PC-9 (cell line): Measurements from ENCODE around the gene TCP11L2. TPM values are rescaled to one million over a fixed set of nuclear protein-coding genes. Genes with fewer than 3 reads are reported as not detected.

Experiments used
- BruUV-seq: library from RNA; stranded (reverse); fragments of 400-500 nt; replicated peaks from 2 replicates; lab custom pipeline; 2021; lab: Mats Ljungman, UMichigan
- CTCF ChIA-PET: fragments of 300-600 bp; sonication (Branson Sonifier 250); formaldehyde crosslinking; loops from one replicate; lab custom pipeline; 2022; ENCODE audit warnings: antibody characterized with exemption; lab: Charles Lee
- POLR2A ChIA-PET: fragments of 300-600 bp; sonication (Branson Sonifier 250); formaldehyde crosslinking; loops from one replicate; lab custom pipeline; 2022; ENCODE audit warnings: antibody characterized with exemption; ENCODE audit not compliant: unreplicated experiment; lab: Charles Lee
- DNase-seq, 2 experiments: peaks; one replicate each; pipeline versions ENCODE4 v3.0.0 to v3.0.0-alpha.2; 2015 to 2022; ENCODE audit warnings: mixed read lengths in 1 of 2
- H2AFZ ChIP-seq: fragments of 200-600 bp; sonication (generic); 2 replicates; pipeline ENCODE4 v1.8.1; 2017; ENCODE audit warnings: antibody characterized with exemption
- H3F3A ChIP-seq: fragments of 200-600 bp; sonication (generic); 2 replicates; pipeline ENCODE4 v1.8.1; 2017; ENCODE audit warnings: antibody characterized with exemption, mild to moderate bottlenecking, low read depth; ENCODE audit not compliant: insufficient read depth
- H3K27ac ChIP-seq: fragments of 200-600 bp; sonication (generic); 2 replicates; pipeline ENCODE4 v1.6.1; 2016; ENCODE audit warnings: mixed run types
- H3K27me3 ChIP-seq: fragments of 200-600 bp; sonication (generic); 2 replicates; pipeline ENCODE4 v1.6.1; 2016; ENCODE audit warnings: low read depth, mixed run types; ENCODE audit not compliant: insufficient read depth
- H3K36me3 ChIP-seq: fragments of 200-600 bp; sonication (generic); 2 replicates; pipeline ENCODE4 v1.6.1; 2016; ENCODE audit warnings: low read depth, mixed run types
- H3K4me1 ChIP-seq: fragments of 200-600 bp; sonication (generic); replicated peaks from 2 replicates; pipeline ENCODE4 v1.6.1; 2016; ENCODE audit warnings: mixed run types; ENCODE audit not compliant: insufficient read depth
- H3K4me2 ChIP-seq: fragments of 200-600 bp; sonication (generic); 2 replicates; pipeline ENCODE4 v1.6.1; 2017; ENCODE audit warnings: mixed run types
- H3K4me3 ChIP-seq: fragments of 200-600 bp; sonication (generic); 2 replicates; pipeline ENCODE4 v1.6.1; 2016; ENCODE audit warnings: mixed run types
- H3K79me2 ChIP-seq: fragments of 200-600 bp; sonication (generic); 2 replicates; pipeline ENCODE4 v1.6.1; 2017; ENCODE audit warnings: low read depth, mixed run types
- H3K9me2 ChIP-seq: fragments of 200-600 bp; sonication (generic); 2 replicates; pipeline ENCODE4 v1.8.1; 2017; ENCODE audit warnings: mild to moderate bottlenecking; ENCODE audit not compliant: insufficient read depth
- H3K9me3 ChIP-seq: fragments of 200-600 bp; sonication (generic); 2 replicates; pipeline ENCODE4 v1.8.1; 2016; ENCODE audit warnings: low read depth; ENCODE audit not compliant: insufficient read depth
- H4K20me1 ChIP-seq: fragments of 200-600 bp; sonication (generic); 2 replicates; pipeline ENCODE4 v1.8.1; 2017; ENCODE audit not compliant: insufficient read depth
- EZH2 ChIP-seq: fragments of 200-600 bp; sonication (generic); IDR thresholded peaks from 2 replicates; pipeline ENCODE4 v1.8.0; 2017; ENCODE audit warnings: antibody characterized with exemption, low read depth
- intact Hi-C: fragments of 100-400 bp; cut with micrococcal nuclease; formaldehyde crosslinking; loops from one replicate; pipeline ENCODE4 v1.10.0; 2022; ENCODE audit not compliant: unreplicated experiment
- total RNA-seq: library from RNA; stranded (reverse); gene quantifications from 2 replicates; pipeline ENCODE4 v1.2.3, GENCODE V29; 2021
- TF ChIP-seq, protein P1 (sequence below): fragments of 200-600 bp; sonication (generic); conservative IDR thresholded peaks from 2 replicates; pipeline ENCODE4 v1.6.1; 2017; ENCODE audit warnings: mixed run types, antibody characterized with exemption, mild to moderate bottlenecking, moderate library complexity

Gene TCP11L2
- total RNA-seq, 1 experiment from 2014 or later = 34.6 TPM

DNA sequence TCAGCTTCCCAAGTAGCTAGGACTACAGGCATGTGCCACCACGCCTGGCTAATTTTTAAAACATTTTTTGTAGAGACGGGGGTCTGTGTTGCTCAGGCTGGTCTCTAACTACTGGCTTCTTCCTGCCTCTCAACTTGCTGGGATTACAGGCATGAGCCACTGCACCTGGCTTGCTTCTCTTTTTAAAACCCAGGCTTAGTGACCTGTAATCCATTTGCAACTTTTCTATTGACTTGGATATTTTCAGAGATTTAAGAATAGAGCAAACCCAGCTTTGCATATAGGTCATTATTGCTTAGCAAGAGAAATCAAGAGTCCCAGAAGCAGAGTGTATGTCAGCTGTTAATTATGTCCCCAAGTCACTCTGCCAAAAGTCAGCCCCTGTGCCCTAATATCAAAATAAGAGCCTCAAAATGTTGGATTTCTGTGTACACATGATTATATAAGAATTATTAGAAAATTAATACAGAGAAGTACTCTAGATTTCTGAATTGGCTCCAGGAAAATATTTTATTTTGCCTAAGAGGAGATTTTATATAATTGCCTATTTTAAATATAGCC lies 24.9 kb downstream of the TCP11L2 start:
- Histone ChIP-seq H3K9me3 (no peaks in the 10 kb centered on the region), H3K27ac (no peak overlapping the region), H4K20me1 (no peaks in the 10 kb centered on the region; the same call in 1 of the 2 replicates), H2AFZ (no peak overlapping the region), H3K27me3 (no peaks in the 10 kb centered on the region), H3K9me2 (no peaks in the 10 kb centered on the region), H3K4me2 (no peak overlapping the region), H3K4me3 (no peak overlapping the region), H3K79me2 (no peaks in the 10 kb centered on the region), H3K36me3 (peaks cover 16% of the 10 kb centered on the region), H3K4me1 (no peaks in the 10 kb centered on the region), H3F3A (no peaks in the 10 kb centered on the region)
- no TSS peak for BruUV-seq
- POLR2A ChIA-PET = interaction anchor here (0.7 kb wide), 1 partner anchor 9 kb away, joined by 4 read pairs; no protein-coding TSS in a partner anchor
- TF ChIP-seq, protein P1, sequence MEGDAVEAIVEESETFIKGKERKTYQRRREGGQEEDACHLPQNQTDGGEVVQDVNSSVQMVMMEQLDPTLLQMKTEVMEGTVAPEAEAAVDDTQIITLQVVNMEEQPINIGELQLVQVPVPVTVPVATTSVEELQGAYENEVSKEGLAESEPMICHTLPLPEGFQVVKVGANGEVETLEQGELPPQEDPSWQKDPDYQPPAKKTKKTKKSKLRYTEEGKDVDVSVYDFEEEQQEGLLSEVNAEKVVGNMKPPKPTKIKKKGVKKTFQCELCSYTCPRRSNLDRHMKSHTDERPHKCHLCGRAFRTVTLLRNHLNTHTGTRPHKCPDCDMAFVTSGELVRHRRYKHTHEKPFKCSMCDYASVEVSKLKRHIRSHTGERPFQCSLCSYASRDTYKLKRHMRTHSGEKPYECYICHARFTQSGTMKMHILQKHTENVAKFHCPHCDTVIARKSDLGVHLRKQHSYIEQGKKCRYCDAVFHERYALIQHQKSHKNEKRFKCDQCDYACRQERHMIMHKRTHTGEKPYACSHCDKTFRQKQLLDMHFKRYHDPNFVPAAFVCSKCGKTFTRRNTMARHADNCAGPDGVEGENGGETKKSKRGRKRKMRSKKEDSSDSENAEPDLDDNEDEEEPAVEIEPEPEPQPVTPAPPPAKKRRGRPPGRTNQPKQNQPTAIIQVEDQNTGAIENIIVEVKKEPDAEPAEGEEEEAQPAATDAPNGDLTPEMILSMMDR = no peak
- TF ChIP-seq EZH2 = no peak
- no peak for DNase-seq
- CTCF ChIA-PET = no interaction called here
- intact Hi-C loops = no loop called here

DNA sequence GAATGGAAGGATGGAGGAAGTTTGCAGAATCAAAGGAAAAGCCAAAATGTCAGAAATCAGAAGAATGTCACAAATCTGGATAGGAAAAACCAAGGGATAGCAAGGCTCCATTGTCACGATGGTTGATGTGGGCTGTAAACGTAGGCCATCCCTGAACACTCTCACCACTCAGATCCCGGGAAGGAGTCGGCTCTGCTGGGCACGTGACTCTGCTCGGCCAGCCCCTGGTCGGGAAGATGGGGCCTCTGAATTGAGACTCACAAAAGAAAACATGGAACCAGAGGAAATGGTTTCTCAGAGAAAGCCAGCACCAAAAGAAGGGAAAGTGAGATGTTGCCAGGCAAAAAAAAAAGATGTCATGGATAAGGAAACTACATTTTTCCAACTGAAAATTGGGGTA lies 26.2 kb downstream of the TCP11L2 start:
- POLR2A ChIA-PET = no interaction called here
- CTCF ChIA-PET = no interaction called here
- no peak for TF ChIP-seq EZH2
- TF ChIP-seq, protein P1 = no peak

DNA sequence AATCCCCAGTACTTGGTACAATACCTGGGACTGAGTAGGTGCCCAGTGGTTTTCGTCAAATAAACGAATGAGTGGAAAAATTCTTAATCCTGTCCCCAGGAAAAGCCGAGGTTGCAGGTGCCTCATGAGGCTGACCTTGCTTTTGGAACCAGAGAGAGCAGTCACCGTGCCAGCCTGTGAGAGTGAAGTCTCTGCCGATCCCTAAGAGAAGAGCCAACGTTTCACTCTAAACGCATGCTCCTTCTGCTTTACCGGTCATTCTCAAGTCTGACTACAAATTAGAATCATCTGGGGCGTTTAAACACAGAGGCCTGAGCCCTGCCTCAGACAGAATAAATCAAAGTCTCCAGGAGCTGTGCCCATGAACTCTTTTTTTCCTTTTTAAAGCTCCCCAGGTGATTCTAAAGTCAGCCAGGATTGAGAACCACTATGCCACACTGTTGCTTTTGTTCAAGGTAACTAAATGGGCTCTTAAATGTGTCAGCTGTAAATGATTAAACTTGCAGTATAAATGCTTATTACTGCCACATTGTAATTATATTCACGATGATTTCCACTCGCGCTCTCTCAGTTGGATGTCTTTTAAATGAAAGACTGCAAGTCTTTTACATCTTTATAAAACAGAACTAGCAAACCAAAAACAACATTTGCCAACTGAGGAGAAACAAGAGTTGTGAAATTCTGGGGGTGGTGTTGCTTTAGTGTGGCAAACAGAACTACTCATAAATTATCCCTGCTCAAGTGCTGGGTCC lies 26.9 kb downstream of the TCP11L2 start:
- Histone ChIP-seq H3K4me3 (no peak overlapping the region), H3K36me3 (0 out of 2 replicates have a peak, but pooled peaks cover 7% of the 10 kb centered on the region), H3K9me2 (no peaks in the 10 kb centered on the region), H3F3A (no peaks in the 10 kb centered on the region), H3K27me3 (no peaks in the 10 kb centered on the region), H4K20me1 (no peaks in the 10 kb centered on the region; the same call in 1 of the 2 replicates), H3K27ac (no peak overlapping the region), H2AFZ (no peak overlapping the region), H3K9me3 (no peaks in the 10 kb centered on the region), H3K4me2 (no peak overlapping the region), H3K79me2 (no peaks in the 10 kb centered on the region), H3K4me1 (no peaks in the 10 kb centered on the region)
- CTCF ChIA-PET = no interaction called here
- POLR2A ChIA-PET = no interaction called here
- no TSS peak for BruUV-seq
- TF ChIP-seq, protein P1 = no peak
- TF ChIP-seq EZH2 = no peak
- DNase-seq = no peak
- intact Hi-C loops = no loop called here

More for the DNA sequence above, 26.2 kb downstream of the TCP11L2 start:
- Histone ChIP-seq H3K27me3 (no peaks in the 10 kb centered on the region), H3K9me2 (no peaks in the 10 kb centered on the region), H3K4me1 (no peaks in the 10 kb centered on the region), H3K9me3 (no peaks in the 10 kb centered on the region), H3F3A (no peaks in the 10 kb centered on the region), H3K4me3 (no peak overlapping the region), H4K20me1 (no peaks in the 10 kb centered on the region; the same call in 1 of the 2 replicates), H3K36me3 (0 out of 2 replicates have a peak, but pooled peaks cover 9% of the 10 kb centered on the region), H3K27ac (no peak overlapping the region), H3K4me2 (no peak overlapping the region), H3K79me2 (no peaks in the 10 kb centered on the region), H2AFZ (no peak overlapping the region)
- no peak for DNase-seq
- intact Hi-C loops = no loop called here
- no TSS peak for BruUV-seq
